ENCODE data around the gene AADAT.

AADAT gene

GRCh38 chr4:170026253-170027021, 63.3 kb downstream of the AADAT start, which contains the start of gene MFAP3L:
Gene MFAP3L (minus strand): TSS chr4:170026395. CDS start chr4:170005877, 20,518 bp downstream.
- H3K4me3 ChIP-seq (ENCODE audit: low read depth, low read length) = peak within 1 kb of the TSS; percentile 69

DNA sequence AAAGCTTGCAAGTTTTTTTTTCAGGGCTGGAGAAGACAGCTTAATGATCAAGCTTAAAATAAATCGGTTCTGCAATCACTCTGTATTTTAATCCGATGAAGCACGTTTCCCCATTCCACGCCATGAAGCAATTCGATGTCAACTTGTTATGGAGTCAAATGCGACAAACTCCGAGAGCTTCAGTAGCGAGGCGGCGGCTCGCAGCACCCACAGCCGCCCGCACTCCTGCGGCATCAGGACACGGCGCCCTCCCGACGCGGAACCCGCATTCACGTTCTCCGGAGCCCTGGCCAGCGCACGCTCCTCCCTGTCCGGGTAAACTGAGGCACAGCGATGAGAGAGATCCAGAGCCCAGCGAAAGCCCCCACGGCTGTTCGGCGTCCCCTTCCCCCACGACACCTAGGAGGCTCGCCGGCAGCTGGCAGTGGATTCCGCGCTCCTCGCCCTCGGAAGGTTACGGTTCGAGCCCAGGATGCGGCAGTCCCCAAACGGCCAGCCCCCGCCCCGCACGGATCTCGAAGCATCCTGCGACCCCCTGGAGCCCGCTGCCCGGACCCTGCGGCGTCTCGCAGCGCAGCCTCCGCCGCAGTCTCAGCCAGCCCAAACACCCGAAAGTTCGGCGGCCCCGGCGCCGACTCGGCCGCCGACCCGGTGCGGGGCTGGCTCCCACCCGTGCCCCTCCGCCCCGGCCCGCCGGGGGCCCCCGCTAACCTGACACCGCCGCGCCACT, 64.1 kb downstream of the AADAT start:
- TF ChIP-seq, protein P1, sequence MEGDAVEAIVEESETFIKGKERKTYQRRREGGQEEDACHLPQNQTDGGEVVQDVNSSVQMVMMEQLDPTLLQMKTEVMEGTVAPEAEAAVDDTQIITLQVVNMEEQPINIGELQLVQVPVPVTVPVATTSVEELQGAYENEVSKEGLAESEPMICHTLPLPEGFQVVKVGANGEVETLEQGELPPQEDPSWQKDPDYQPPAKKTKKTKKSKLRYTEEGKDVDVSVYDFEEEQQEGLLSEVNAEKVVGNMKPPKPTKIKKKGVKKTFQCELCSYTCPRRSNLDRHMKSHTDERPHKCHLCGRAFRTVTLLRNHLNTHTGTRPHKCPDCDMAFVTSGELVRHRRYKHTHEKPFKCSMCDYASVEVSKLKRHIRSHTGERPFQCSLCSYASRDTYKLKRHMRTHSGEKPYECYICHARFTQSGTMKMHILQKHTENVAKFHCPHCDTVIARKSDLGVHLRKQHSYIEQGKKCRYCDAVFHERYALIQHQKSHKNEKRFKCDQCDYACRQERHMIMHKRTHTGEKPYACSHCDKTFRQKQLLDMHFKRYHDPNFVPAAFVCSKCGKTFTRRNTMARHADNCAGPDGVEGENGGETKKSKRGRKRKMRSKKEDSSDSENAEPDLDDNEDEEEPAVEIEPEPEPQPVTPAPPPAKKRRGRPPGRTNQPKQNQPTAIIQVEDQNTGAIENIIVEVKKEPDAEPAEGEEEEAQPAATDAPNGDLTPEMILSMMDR (IDR thresholded peaks at IDR 0.05; ENCODE audit: insufficient read depth, low read depth, low read length, missing control alignments) = no peak
- no peak overlapping the region for H3K4me3 ChIP-seq (ENCODE audit: low read depth, low read length)
- no peak for DNase-seq (ENCODE audit: low read depth)

More at GRCh38 chr4:170026253-170027021, 63.3 kb downstream of the AADAT start, which contains the start of gene MFAP3L:
- TF ChIP-seq, protein P1 (IDR thresholded peaks at IDR 0.05; ENCODE audit: insufficient read depth, low read depth, low read length, missing control alignments) = no peak
- DNase-seq (ENCODE audit: low read depth) = peak; percentile 90

GRCh38 chr4:170022211-170022610, 67.5 kb downstream of the AADAT start:
- no peak for DNase-seq (ENCODE audit: low read depth)
- TF ChIP-seq, protein P1 (IDR thresholded peaks at IDR 0.05; ENCODE audit: insufficient read depth, low read depth, low read length, missing control alignments) = no peak
- no peak overlapping the region for H3K4me3 ChIP-seq (ENCODE audit: low read depth, low read length)

DNA sequence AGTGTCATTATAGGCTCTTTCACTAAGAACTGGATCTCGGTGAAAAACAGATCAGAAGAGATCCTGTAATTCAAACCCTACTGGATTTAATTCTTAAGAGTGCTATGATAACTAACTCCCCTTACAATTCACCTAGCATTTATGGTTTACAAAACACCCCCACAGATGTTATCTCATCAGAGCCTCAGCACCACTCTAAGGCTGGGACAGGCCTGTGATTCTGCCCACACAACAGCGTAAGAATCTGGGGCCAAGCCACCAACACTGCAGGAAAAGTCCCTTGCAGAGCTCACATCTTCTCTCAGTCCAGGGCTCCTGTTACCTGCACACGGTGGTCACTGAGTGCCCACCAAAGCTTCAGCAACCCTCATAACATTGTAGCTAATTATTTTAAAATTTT, 72.5 kb downstream of the AADAT start:
- TF ChIP-seq, protein P1 (IDR thresholded peaks at IDR 0.05; ENCODE audit: insufficient read depth, low read depth, low read length, missing control alignments) = no peak
- no peak overlapping the region for H3K4me3 ChIP-seq (ENCODE audit: low read depth, low read length)
- DNase-seq (ENCODE audit: low read depth) = no peak

GRCh38 chr4:170015285-170015684, 74.5 kb downstream of the AADAT start:
- TF ChIP-seq, protein P1 (IDR thresholded peaks at IDR 0.05; ENCODE audit: insufficient read depth, low read depth, low read length, missing control alignments) = no peak
- DNase-seq (ENCODE audit: low read depth) = no peak
- H3K4me3 ChIP-seq (ENCODE audit: low read depth, low read length) = no peak overlapping the region

DNA sequence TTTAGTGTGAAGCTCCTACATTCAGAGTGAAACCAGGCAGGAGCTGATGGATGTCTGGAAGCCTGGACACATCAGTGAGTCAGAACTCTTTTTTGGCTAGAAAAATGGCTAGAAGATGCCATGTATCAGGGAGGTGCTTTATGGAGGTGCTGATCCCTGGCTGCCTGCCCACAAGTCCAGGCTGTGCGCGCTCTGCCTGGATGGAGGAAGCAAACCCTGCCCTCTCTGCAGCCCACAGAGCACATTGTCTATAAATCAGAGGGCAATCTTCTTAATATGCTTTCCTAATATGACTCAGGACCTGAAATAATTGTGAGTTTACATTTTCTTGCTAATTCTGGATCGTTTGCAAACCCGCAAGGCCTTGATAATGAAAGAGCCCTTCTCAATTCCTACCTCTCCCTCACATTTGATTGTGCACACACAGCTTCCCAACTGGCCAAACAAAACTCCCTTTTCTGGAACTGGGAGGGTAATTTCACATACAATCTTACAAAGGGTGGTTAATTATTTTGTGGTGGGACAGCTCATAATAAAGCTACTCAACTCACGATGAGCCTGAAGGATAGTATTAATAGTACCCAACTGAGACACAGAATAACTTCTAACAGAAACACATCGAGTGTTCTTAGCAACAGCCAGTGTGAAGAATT, 75.3 kb downstream of the AADAT start:
- TF ChIP-seq, protein P1 (IDR thresholded peaks at IDR 0.05; ENCODE audit: insufficient read depth, low read depth, low read length, missing control alignments) = no peak
- DNase-seq (ENCODE audit: low read depth) = no peak
- H3K4me3 ChIP-seq (ENCODE audit: low read depth, low read length) = no peak overlapping the region

Measured in GM12865 (cell line).